ENCODE data around the gene PPP1R9A.

The PPP1R9A gene

DNA sequence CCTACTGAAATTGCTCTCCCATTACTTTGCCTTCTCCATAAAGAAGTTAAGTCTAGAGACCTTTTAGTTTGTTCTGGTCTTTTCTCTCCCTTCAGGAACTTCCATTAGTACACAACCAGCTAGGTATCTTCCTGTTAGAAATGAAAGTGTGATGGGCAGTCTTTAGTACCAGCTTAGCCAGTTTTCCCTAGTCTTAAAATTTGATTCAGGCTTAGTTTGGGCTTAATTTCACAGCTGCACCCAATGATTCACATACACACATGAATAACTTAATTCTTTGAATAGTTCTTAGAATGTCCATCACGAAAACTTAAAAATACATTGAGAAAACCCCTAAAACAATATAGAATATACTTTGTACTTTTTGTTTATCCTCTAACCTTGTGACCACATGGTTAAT, 2.4 kb upstream of the PPP1R9A start:
- no peak overlapping the region for H3K27ac ChIP-seq
- DNase-seq, result no peak
- TF ChIP-seq, protein P1, sequence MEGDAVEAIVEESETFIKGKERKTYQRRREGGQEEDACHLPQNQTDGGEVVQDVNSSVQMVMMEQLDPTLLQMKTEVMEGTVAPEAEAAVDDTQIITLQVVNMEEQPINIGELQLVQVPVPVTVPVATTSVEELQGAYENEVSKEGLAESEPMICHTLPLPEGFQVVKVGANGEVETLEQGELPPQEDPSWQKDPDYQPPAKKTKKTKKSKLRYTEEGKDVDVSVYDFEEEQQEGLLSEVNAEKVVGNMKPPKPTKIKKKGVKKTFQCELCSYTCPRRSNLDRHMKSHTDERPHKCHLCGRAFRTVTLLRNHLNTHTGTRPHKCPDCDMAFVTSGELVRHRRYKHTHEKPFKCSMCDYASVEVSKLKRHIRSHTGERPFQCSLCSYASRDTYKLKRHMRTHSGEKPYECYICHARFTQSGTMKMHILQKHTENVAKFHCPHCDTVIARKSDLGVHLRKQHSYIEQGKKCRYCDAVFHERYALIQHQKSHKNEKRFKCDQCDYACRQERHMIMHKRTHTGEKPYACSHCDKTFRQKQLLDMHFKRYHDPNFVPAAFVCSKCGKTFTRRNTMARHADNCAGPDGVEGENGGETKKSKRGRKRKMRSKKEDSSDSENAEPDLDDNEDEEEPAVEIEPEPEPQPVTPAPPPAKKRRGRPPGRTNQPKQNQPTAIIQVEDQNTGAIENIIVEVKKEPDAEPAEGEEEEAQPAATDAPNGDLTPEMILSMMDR (IDR thresholded peaks at IDR 0.05; ENCODE audit: low read depth, low read length, missing control alignments), result no peak
- in situ Hi-C loops (cut with HindIII; ENCODE audit: low pct_ligation_motif_present, low sequenced_read_pairs), result no loop called here
- no peak overlapping the region for H3K4me3 ChIP-seq (ENCODE audit: low read depth, low read length)
- H3K36me3 ChIP-seq (replicated peaks), result no peaks in the 10 kb centered on the region
- H3K27me3 ChIP-seq (replicated peaks), result no peaks in the 10 kb centered on the region

DNA sequence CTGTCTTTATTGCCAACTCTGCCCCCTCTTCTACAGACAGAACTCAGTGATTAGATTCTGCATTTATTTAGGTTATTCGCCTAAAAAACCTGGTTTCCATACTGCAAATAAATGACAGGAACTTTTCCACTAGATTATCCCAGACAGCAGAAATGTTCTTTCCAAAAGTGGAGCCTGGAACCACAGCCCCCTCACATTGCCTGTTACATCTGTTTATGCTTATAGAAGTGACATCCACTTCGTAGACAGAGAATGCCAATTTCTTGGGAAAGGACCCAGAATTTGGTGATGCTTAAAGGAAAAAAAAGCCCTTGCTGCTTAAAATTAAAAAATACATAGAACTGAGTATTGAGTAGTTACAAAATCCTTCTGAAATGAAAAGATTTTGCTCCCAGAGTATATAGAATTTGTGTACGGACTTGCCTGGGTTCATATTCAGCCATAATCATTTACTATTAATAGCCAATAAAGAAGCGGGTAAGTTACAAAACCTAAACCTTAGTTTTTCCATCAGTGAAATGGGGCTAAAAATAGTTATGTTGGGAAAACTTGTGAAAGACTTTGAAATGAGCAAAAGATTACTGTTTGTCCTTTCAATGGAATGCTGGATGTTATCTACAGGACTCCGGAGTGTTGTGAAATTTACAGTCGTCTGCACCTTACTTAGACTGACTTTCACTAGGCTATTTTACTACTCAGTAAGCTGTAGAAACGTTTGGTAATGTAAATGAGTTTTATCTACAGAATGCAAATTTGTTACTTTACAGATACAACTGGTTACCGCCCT, 1.1 kb upstream of the PPP1R9A start:
- TF ChIP-seq, protein P1 (IDR thresholded peaks at IDR 0.05; ENCODE audit: low read depth, low read length, missing control alignments), result no peak
- Histone ChIP-seq H3K36me3 (replicated peaks) (no peaks in the 10 kb centered on the region), H3K27ac (no peak overlapping the region), H3K4me3 (ENCODE audit: low read depth, low read length) (no peak overlapping the region), H3K27me3 (replicated peaks) (no peaks in the 10 kb centered on the region)
- in situ Hi-C loops (cut with HindIII; ENCODE audit: low pct_ligation_motif_present, low sequenced_read_pairs), result no loop called here
- DNase-seq, result no peak

DNA sequence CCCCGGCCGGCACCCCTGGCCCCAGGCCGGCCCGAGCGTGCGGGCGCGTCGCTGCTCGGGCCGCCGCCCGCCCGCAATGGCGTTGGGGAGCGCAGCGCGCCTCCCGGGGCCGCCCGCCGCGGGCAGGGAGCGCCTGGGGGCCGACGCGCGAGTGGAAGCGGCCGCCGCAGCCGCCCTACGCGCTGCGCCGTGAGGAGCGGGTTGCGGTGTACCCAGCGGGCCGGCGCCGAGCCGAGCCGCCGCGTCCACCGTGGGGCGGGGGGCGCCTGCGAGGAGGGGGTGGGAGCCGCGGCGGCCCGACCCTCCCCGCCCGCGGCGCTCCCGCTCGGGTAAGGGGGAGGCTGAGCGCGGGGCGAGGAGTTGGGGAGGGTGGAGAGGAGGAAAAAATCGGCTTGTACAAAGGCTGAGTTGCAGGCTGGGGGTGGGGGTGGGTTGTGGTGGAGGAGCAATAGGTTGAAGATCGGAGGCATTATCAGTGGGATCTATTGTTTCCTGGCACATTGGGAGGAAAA, 473 bp downstream of the PPP1R9A start:
- DNase-seq, result no peak
- no peaks in the 10 kb centered on the region for H3K27me3 ChIP-seq (replicated peaks)
- no peak overlapping the region for H3K27ac ChIP-seq
- H3K4me3 ChIP-seq (ENCODE audit: low read depth, low read length), result peak overlapping the region; percentile 63
- TF ChIP-seq, protein P1 (IDR thresholded peaks at IDR 0.05; ENCODE audit: low read depth, low read length, missing control alignments), result no peak
- in situ Hi-C loops (cut with HindIII; ENCODE audit: low pct_ligation_motif_present, low sequenced_read_pairs), result no loop called here
- no peaks in the 10 kb centered on the region for H3K36me3 ChIP-seq (replicated peaks)

DNA sequence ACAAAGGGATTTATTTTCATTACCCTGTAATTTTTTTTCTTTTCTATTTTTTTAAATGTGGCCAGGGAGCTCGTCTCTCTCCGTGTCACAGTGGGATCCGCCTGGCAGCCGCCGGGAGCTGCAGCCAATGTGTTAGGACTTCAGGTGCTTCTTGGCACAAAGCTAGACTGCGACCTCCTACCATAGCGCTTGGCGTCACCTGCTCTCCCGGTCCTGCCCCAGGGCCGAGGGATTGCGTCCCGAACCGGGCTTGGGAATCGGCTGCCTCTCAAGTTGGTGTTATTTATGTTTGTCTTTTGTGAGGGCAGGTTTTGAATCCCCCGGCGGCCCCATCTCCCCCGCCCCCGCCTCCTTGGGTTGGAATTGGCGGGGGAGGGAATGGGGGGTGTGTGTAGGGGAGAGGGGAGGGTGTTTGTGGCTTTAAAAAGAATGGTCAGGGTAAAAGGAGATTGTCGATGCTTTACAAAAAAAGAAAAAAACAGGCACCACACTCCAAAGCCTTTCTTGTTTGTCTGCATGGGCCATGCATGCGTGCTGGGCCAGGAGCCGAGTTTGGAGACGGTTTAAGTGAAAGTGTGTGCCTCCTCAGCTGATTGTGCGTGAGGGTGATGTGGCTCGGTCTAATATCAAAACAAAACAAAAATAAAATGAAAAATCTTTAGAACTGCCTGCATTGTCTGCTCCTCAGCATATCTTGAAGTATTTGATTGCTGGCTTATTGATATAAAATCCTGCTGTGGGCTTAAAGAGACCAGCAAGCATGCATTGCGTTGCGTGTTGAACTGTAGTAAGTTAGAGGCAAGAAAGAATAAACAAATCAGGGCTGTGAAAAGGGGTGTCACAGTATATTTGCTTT, 1.2 kb downstream of the PPP1R9A start:
- no peaks in the 10 kb centered on the region for H3K27me3 ChIP-seq (replicated peaks)
- H3K4me3 ChIP-seq (ENCODE audit: low read depth, low read length), result peak overlapping the region; percentile 63
- TF ChIP-seq, protein P1 (IDR thresholded peaks at IDR 0.05; ENCODE audit: low read depth, low read length, missing control alignments), result no peak
- DNase-seq, result no peak
- H3K27ac ChIP-seq, result no peak overlapping the region
- no peaks in the 10 kb centered on the region for H3K36me3 ChIP-seq (replicated peaks)
- in situ Hi-C loops (cut with HindIII; ENCODE audit: low pct_ligation_motif_present, low sequenced_read_pairs), result no loop called here

DNA sequence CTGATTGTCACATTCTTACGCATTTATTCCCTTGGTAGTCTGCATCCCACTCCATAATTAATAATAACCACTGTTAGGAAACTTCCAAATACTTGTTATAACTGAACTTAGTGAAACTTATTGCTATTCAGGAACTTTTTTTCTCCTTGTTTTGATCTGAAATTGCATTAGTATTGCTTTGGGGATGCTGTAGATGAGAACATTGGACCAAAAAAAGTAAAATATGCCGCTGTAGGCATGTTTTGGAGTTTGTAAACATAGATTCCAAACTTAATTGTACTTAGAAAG, 1.7 kb downstream of the PPP1R9A start:
- DNase-seq, result no peak
- H3K36me3 ChIP-seq (replicated peaks), result no peaks in the 10 kb centered on the region
- H3K27ac ChIP-seq, result no peak overlapping the region
- TF ChIP-seq, protein P1 (IDR thresholded peaks at IDR 0.05; ENCODE audit: low read depth, low read length, missing control alignments), result no peak
- in situ Hi-C loops (cut with HindIII; ENCODE audit: low pct_ligation_motif_present, low sequenced_read_pairs), result no loop called here
- H3K4me3 ChIP-seq (ENCODE audit: low read depth, low read length), result no peak overlapping the region
- H3K27me3 ChIP-seq (replicated peaks), result no peaks in the 10 kb centered on the region

All from brain microvascular endothelial cell (primary cell).